ENCODE data around the gene DLGAP1.
A peak's percentile ranks its signal among the peaks of the same experiment; 100 is the strongest.

The DLGAP1 gene

GRCh38 chr18:3966246-3966641, 488.9 kb downstream of the DLGAP1 start:
- no peaks in the 10 kb centered on the region for H3K36me3 ChIP-seq (ENCODE audit: control insufficient read depth in 2 of 2, insufficient read depth in 1 of 2, low read length in 2 of 2)
- no peak overlapping the region for H3K4me3 ChIP-seq (ENCODE audit: low read depth, low read length)
- ChIA-PET CTCF (interaction anchor here (0.7 to 2.6 kb wide), 3 partner anchors 96 to 719 kb away, joined by 3 to 9 read pairs (median 3); no protein-coding TSS in a partner anchor), POLR2A (interaction anchor here (0.7 to 1.4 kb wide), 2 partner anchors 19 to 23 kb away, joined by 3 read pairs; no protein-coding TSS in a partner anchor)
- no peak for TF ChIP-seq ELK4 (IDR thresholded peaks at IDR 0.05; ENCODE audit: borderline replicate concordance, low read depth, low read length)
- no peak for TF ChIP-seq SP3 (tag by site-specific recombination; IDR thresholded peaks at IDR 0.05)
- TF ChIP-seq MYNN (tag by site-specific recombination; IDR thresholded peaks at IDR 0.05; ENCODE audit: borderline replicate concordance) = no peak
- H3K9me3 ChIP-seq (ENCODE audit: control insufficient read depth, insufficient read depth, low read depth, low read length) = no peaks in the 10 kb centered on the region
- peak overlapping the region; percentile 76; the same call in 1 of the 2 replicates for H3K27ac ChIP-seq (ENCODE audit: extremely low read depth, low read depth, low read length)
- peaks cover 17% of the 10 kb centered on the region for H3K4me1 ChIP-seq (ENCODE audit: control insufficient read depth, insufficient read depth, low read length)

GRCh38 chr18:3960977-3961376, 494.1 kb downstream of the DLGAP1 start:
- ChIA-PET POLR2A (no interaction called here), CTCF (no interaction called here)
- H3K4me3 ChIP-seq (ENCODE audit: low read depth, low read length) = no peak overlapping the region
- no peaks in the 10 kb centered on the region for H3K9me3 ChIP-seq (ENCODE audit: control insufficient read depth, insufficient read depth, low read depth, low read length)
- TF ChIP-seq ZNF639 (tag by site-specific recombination; IDR thresholded peaks at IDR 0.05) (no peak), ZNF785 (tag by site-specific recombination; IDR thresholded peaks at IDR 0.05) (no peak), ZNF558 (tag by site-specific recombination; IDR thresholded peaks at IDR 0.05) (no peak), ZNF174 (tag by site-specific recombination; IDR thresholded peaks at IDR 0.05) (no peak), MZF1 (tag by site-specific recombination; IDR thresholded peaks at IDR 0.05; ENCODE audit: borderline replicate concordance) (no peak), ZFP3 (tag by site-specific recombination; IDR thresholded peaks at IDR 0.05; ENCODE audit: low read depth) (no peak), ZIC2 (tag by site-specific recombination; IDR thresholded peaks at IDR 0.05) (no peak), ZBTB21 (tag by site-specific recombination; IDR thresholded peaks at IDR 0.05) (no peak), GLIS1 (tag by site-specific recombination; IDR thresholded peaks at IDR 0.05) (no peak), ZNF341 (tag by site-specific recombination; IDR thresholded peaks at IDR 0.05; ENCODE audit: low read depth) (no peak), ZNF157 (tag by site-specific recombination; IDR thresholded peaks at IDR 0.05) (no peak), ZNF518A (tag by site-specific recombination; conservative IDR thresholded peaks at IDR 0.05; ENCODE audit: low read depth) (no peak)
- H3K4me1 ChIP-seq (ENCODE audit: control insufficient read depth, insufficient read depth, low read length) = 0 out of 2 replicates have a peak, but pooled peaks cover 2% of the 10 kb centered on the region
- H3K36me3 ChIP-seq (ENCODE audit: control insufficient read depth in 2 of 2, insufficient read depth in 1 of 2, low read length in 2 of 2) = no peaks in the 10 kb centered on the region
- no peak overlapping the region for H3K27ac ChIP-seq (ENCODE audit: extremely low read depth, low read depth, low read length)

- CTCF ChIA-PET = interaction anchor here (0.7 kb wide), 2 partner anchors 18 to 293 kb away, joined by 3 read pairs; no protein-coding TSS in a partner anchor
- no peaks in the 10 kb centered on the region for H3K36me3 ChIP-seq (ENCODE audit: control insufficient read depth in 2 of 2, insufficient read depth in 1 of 2, low read length in 2 of 2)
- no peak overlapping the region for H3K4me3 ChIP-seq (ENCODE audit: low read depth, low read length)
- POLR2A ChIA-PET = no interaction called here
- no peak overlapping the region for H3K27ac ChIP-seq (ENCODE audit: extremely low read depth, low read depth, low read length)
- no peaks in the 10 kb centered on the region for H3K4me1 ChIP-seq (ENCODE audit: control insufficient read depth, insufficient read depth, low read length)
- H3K9me3 ChIP-seq (ENCODE audit: control insufficient read depth, insufficient read depth, low read depth, low read length) = no peaks in the 10 kb centered on the region
- TF ChIP-seq ZNF354C (tag by site-specific recombination; IDR thresholded peaks at IDR 0.05; ENCODE audit: borderline replicate concordance, low read depth) = no peak
- no peak for TF ChIP-seq ZSCAN16 (tag by site-specific recombination; IDR thresholded peaks at IDR 0.05)
- no peak for TF ChIP-seq BCL11A (tag by site-specific recombination; IDR thresholded peaks at IDR 0.05; ENCODE audit: low read depth)
- TF ChIP-seq YY1 (tag by site-specific recombination; IDR thresholded peaks at IDR 0.05) = no peak
- no peak for TF ChIP-seq SETDB1 (IDR thresholded peaks at IDR 0.05; ENCODE audit: insufficient read length, low read length)
- no peak for TF ChIP-seq ZIC2 (tag by site-specific recombination; IDR thresholded peaks at IDR 0.05)
- no peak for TF ChIP-seq ZNF10 (tag by site-specific recombination; IDR thresholded peaks at IDR 0.05)
- TF ChIP-seq ZNF155 (tag by site-specific recombination; IDR thresholded peaks at IDR 0.05) = no peak
- TF ChIP-seq ZNF530 (tag by site-specific recombination; IDR thresholded peaks at IDR 0.05; ENCODE audit: low read depth) = no peak
- TF ChIP-seq ZNF2 (tag by site-specific recombination; IDR thresholded peaks at IDR 0.05) = no peak
Measured at GRCh38 chr18:3960142-3960541, 495.0 kb downstream of the DLGAP1 start.
